HG02610 (cell line): ENCODE measurements around the gene POU2F1.
A peak's percentile ranks its signal among the peaks of the same experiment; 100 is the strongest.
"Not testable (repeated sequence)": the region's sequence is repeated elsewhere in the genome, so short reads cannot be mapped to it uniquely, and the experiment has no call there.

Experiments
- ATAC-seq: cut with Tn5 transposase; IDR thresholded peaks from one replicate; pipeline ENCODE4 v1.9.1; 2021; ENCODE audit warnings: mild to moderate bottlenecking, moderate library complexity; ENCODE audit not compliant: unreplicated experiment

POU2F1 gene

GRCh38 chr1:167305706-167306277, 85.1 kb downstream of the POU2F1 start:
- ATAC-seq: no peak

DNA sequence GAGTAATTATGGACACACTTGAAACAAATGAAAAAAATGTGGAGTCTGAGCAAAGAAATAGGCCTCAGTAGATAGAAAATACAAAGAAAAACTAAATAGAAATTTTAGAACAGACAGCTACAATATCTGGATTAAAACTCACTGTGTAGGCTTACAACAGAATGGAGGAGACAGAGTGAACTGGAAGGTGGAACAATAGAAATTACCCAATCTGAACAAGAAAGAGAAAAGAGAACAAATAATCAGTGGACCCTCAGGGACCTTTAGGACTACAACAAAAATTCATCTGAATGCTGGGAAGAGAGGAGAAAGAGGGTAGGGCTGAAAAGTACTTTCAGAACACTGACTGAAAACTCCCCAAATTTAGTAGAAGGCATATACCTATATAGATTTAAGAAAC, 90.0 kb downstream of the POU2F1 start:
- ATAC-seq: no peak

- ATAC-seq: no peak
Measured at GRCh38 chr1:167312871-167313270, 92.2 kb downstream of the POU2F1 start.

DNA sequence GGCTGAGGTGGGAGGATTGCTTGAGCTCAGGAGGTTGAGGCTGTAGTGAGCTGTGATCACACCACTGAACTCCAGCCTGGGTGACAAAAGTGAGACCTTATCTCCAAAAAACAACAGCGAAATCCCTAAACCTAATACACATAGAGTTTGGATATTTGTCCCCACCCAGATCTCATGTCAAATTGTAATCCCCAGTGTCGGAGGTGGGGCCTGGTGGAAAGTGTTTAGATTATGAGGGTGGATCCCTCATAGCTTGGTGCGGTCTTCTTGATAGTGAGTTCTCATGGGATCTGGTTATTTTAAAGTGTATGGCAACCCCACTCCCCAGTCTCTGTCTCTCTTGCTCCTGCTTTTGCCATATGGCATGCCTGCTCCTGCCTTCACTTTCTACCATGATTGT, 94.0 kb downstream of the POU2F1 start:
- ATAC-seq: no peak

- ATAC-seq: no peak
Measured at GRCh38 chr1:167317463-167317862, 96.8 kb downstream of the POU2F1 start.

- ATAC-seq: not testable (repeated sequence)
Measured at GRCh38 chr1:167319206-167319605, 98.5 kb downstream of the POU2F1 start.

DNA sequence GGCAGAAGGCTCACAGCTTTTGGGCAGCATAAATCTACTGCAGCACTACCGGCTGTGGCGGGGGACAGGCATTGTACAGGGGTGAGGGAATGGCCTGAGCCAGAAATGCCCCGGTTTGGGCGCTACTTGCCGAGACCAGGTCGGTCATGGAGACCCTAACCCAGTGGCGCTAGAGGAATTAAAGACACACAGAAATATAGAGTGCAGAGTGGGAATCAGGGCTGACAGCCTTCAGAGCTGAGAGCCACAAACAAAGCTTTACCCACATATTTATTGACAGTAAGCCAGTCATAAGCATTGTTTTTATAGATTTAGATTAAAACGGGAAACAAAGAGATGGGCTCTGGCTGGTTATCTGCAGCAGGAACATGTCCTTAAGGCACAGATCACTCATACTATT, 101.8 kb downstream of the POU2F1 start:
- no peak for ATAC-seq

DNA sequence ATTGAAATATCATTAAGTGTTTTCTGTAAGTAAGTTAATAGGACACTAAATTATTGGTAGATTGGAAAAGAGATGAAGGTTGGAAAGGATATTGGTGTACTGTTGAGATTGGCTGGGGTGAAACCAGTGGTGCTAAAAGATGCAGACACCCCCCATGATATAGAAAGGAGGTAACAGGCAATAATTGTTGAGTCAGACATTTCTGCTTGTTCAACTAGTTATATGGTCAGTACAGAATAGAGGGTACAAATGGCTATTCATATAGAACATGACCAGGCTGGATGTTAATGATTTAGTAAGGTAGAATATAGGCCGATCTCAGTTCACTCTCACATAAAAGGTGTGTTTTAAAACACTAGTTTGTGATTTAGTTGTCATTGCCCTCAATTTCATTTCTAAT, 104.5 kb downstream of the POU2F1 start:
- no peak for ATAC-seq

DNA sequence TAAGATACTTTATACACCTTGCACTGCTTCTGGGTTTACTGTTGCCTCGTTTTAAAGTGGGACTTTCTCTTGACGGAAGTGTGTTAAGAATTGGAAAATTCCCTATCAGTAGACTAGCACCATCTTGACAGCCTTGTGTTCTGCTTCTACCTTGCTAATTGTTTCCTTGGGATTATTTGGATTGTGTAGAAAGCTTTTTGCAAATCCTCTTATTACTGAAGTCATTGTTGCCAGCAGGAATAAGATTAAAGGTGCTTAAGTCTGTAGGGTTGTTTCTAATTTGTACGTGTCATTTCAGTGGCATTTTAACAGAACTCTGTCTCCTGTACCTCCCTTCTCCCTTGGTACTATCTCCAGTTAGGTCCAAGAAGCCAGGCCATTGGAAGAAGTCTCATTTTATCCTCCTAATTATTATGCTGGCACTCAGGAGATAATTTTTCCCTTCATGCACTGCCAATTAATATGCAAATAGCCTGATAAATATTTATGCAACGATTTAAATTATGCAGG, 107.7 kb downstream of the POU2F1 start:
- ATAC-seq: no peak

- ATAC-seq: peak; percentile 54
Measured at GRCh38 chr1:167328816-167329483, 108.3 kb downstream of the POU2F1 start.

GRCh38 chr1:167330601-167331293, 110.1 kb downstream of the POU2F1 start:
- no peak for ATAC-seq

DNA sequence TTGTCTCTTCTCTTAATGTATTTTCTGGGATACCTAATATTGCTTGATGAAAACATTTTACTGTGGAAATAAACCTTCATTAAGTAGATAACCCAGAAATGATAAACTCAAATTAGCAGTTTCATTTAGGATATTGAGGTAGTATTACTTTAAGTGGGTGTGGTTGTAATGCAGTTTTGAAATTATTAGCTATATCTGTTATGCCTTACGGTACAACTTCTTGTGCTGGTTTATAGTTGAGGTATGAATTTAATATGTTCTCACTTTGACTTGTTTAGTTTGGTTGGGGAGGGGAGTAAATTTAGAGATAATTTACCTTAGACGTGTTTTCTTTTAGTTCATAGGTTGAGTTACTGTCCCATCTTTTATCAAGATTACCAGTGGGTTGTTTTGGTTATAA, 111.0 kb downstream of the POU2F1 start:
- no peak for ATAC-seq

GRCh38 chr1:167332503-167332902, 111.8 kb downstream of the POU2F1 start:
- no peak for ATAC-seq

GRCh38 chr1:167333124-167333523, 112.4 kb downstream of the POU2F1 start:
- ATAC-seq: no peak

GRCh38 chr1:167333703-167334102, 113.0 kb downstream of the POU2F1 start:
- ATAC-seq: no peak

- no peak for ATAC-seq
Measured at GRCh38 chr1:167339405-167339804, 118.7 kb downstream of the POU2F1 start.

DNA sequence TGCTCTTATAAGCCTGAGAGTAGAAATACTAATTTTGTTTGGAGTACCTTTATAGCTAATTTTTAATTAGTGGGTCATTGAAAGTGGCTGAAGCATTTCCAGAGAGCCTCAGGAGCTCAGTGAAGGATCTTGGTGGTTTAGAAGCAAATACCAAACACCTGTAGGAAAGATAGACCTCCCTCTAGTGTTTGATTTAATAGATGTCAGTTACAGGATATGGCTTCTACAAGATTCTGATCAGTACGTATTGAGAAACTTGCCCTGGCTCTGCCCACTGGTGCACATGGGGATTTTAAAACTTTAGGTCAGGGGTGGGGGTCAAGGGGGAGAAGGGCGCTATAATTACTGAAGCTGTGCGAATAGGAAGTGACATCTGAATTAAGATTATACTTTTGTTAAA, 122.2 kb downstream of the POU2F1 start:
- peak; percentile 65 for ATAC-seq

DNA sequence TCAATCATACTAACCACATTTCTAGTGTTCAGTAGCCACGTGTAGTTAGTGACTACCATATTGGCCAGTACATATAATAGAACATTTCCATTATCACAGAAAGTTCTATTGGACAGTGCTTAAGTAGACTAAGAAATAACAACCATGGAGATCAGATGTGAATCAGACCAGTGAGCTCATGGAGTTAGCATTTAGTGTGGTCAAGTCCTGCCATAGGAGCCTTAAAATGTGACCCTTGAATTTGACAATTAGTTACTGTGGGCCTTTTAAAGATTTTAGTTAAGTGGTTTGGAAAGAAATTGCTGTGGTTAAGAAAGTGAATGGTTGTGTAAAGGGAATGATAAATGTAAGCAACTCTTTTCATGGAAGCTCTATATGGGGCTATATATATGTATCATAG, 123.4 kb downstream of the POU2F1 start:
- no peak for ATAC-seq

- no peak for ATAC-seq
Measured at GRCh38 chr1:167344615-167345385, 124.1 kb downstream of the POU2F1 start.

DNA sequence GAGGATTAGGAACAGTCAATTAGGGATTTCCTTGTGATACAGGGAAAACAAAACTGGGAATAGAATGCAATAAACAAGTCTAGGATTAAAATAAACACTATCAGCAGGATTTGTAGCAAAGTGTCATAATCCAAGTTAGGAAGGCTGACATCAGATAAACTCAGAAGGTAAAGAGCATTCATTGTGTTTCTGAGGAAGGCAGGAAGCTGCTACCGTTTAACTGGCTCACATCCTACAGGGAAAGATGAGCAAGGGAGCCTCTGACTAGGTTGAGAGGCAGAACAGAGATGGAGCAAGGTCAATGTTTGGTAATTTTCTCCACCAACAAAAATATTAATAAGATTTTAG, 124.7 kb downstream of the POU2F1 start:
- ATAC-seq: no peak

DNA sequence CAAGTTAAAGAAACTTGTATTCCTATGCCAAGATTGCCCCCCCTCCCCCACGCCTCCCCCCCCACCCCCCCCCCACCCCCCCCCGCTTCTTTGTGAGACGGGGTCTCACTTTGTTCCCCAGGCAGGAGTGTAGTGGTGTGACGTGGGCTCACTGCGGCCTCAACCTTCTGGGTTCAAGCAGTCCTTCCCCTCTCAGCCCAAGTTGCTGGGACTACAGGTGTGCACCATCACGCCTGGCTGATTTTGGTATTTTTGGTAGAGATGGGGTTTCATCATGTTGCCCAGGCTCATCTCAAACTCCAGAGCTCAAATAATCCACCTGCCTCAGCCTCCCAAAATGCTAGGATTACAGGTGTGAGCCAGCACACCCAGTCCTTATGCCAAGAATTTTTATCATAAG, 136.6 kb downstream of the POU2F1 start:
- no peak for ATAC-seq

DNA sequence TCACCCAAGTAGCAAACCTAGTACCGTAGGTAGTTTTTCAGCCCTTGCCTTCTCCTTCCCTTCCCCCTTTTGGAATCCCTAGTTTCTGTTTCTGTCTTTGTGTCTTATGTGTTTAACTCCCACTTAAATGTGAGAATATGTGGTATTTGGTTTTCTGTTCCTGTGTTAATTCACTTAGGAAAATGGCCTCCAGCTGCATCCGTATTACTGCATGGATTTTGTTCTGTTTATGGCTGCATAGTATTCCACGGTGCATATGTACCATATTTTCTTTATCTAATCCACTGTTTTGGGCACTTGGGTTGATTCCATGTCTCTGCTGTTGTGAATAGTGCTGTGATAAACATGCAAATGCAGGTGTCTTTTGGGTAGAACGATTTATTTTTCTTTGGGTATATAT, 138.6 kb downstream of the POU2F1 start:
- no peak for ATAC-seq
